SJSA1 (cell line): Measurements from ENCODE around the gene CTXN2. TPM values are rescaled to one million over a fixed set of nuclear protein-coding genes. Genes with fewer than 3 reads are reported as not detected.
A peak's percentile ranks its signal among the peaks of the same experiment; 100 is the strongest.

Experiments used
- DNase-seq, 2 experiments: peaks; one replicate each; pipeline ENCODE4 v3.0.0-alpha.2; 2015 to 2020; ENCODE audit warnings: low spot score in 2 of 2, low read depth in 1 of 2
- H3K27ac ChIP-seq: fragments of 250-450 bp; sonication (Bioruptor Pico); 2 replicates; pipeline ENCODE4 v1.5.1; 2020; ENCODE audit warnings: mild to moderate bottlenecking, moderate library complexity
- H3K27me3 ChIP-seq: fragments of 250-450 bp; sonication (Bioruptor Pico); replicated peaks from 2 replicates; pipeline ENCODE4 v1.5.1; 2020; ENCODE audit warnings: mild to moderate bottlenecking, moderate library complexity
- H3K36me3 ChIP-seq: fragments of 250-450 bp; sonication (Bioruptor Pico); 2 replicates; pipeline ENCODE4 v1.5.1; 2020; ENCODE audit warnings: mild to moderate bottlenecking
- H3K4me1 ChIP-seq: fragments of 250-450 bp; sonication (Bioruptor Pico); replicated peaks from 2 replicates; pipeline ENCODE4 v1.6.1; 2021; ENCODE audit warnings: mild to moderate bottlenecking
- H3K4me3 ChIP-seq: fragments of 250-450 bp; sonication (Bioruptor Pico); 2 replicates; pipeline ENCODE4 v1.5.1; 2020; ENCODE audit warnings: mild to moderate bottlenecking
- H3K9me3 ChIP-seq: fragments of 250-450 bp; sonication (Bioruptor Pico); replicated peaks from 2 replicates; pipeline ENCODE4 v1.5.1; 2020; ENCODE audit warnings: mild to moderate bottlenecking
- total RNA-seq: library from RNA; depleted of rRNA; stranded (reverse); fragments of >200 nt; shearing (Covaris generic); gene quantifications from 2 replicates; pipeline ENCODE4 v1.2.3, GENCODE V29; 2014; rRNA removed

Gene CTXN2
- total RNA-seq, 1 experiment from 2014 or later = not detected

GRCh38 chr15:48242535-48242934 lies 51.1 kb downstream of the CTXN2 start:
- no peaks in the 10 kb centered on the region for H3K36me3 ChIP-seq
- no peaks in the 10 kb centered on the region for H3K4me1 ChIP-seq
- no peaks in the 10 kb centered on the region for H3K9me3 ChIP-seq
- no peak overlapping the region for H3K4me3 ChIP-seq
- no peak for DNase-seq
- no peak overlapping the region for H3K27ac ChIP-seq
- H3K27me3 ChIP-seq = 0 out of 2 replicates have a peak, but pooled peaks cover 3% of the 10 kb centered on the region

- H3K4me3 ChIP-seq = no peak overlapping the region
- no peaks in the 10 kb centered on the region for H3K27me3 ChIP-seq
- no peaks in the 10 kb centered on the region for H3K36me3 ChIP-seq
- H3K9me3 ChIP-seq = no peaks in the 10 kb centered on the region
- no peak overlapping the region for H3K27ac ChIP-seq
- no peaks in the 10 kb centered on the region for H3K4me1 ChIP-seq
- no peak for DNase-seq
These were observed 53.5 kb downstream of the CTXN2 start for GRCh38 chr15:48244921-48245320.

- no peaks in the 10 kb centered on the region for H3K9me3 ChIP-seq
- H3K4me1 ChIP-seq = no peaks in the 10 kb centered on the region
- no peak overlapping the region for H3K27ac ChIP-seq
- DNase-seq = no peak
- no peaks in the 10 kb centered on the region for H3K27me3 ChIP-seq
- H3K36me3 ChIP-seq = no peaks in the 10 kb centered on the region
- H3K4me3 ChIP-seq = no peak overlapping the region
These were observed 56.9 kb downstream of the CTXN2 start for GRCh38 chr15:48248414-48248813.

- Histone ChIP-seq H3K9me3 (no peaks in the 10 kb centered on the region), H3K4me1 (no peaks in the 10 kb centered on the region), H3K27ac (no peak overlapping the region), H3K4me3 (no peak overlapping the region), H3K27me3 (no peaks in the 10 kb centered on the region), H3K36me3 (no peaks in the 10 kb centered on the region)
- DNase-seq = peak; percentile 45 to 51
These were observed 59.2 kb downstream of the CTXN2 start for GRCh38 chr15:48250640-48251076.

- Histone ChIP-seq H3K4me1 (no peaks in the 10 kb centered on the region), H3K36me3 (no peaks in the 10 kb centered on the region), H3K27ac (no peak overlapping the region), H3K9me3 (no peaks in the 10 kb centered on the region), H3K27me3 (no peaks in the 10 kb centered on the region), H3K4me3 (no peak overlapping the region)
- no peak for DNase-seq
These were observed 61.7 kb downstream of the CTXN2 start for GRCh38 chr15:48253172-48253571.

Other genes starting within 250 kb of the CTXN2 start
- gene SLC24A5, start 70.7 kb upstream of the CTXN2 start, total RNA-seq = not detected in 2 replicates
- 4.4 and 7.1 TPM in 2 replicates for gene MYEF2, start 13.4 kb upstream of the CTXN2 start, total RNA-seq
- gene SLC12A1, start 14.6 kb downstream of the CTXN2 start, total RNA-seq = not detected in 2 replicates
- gene DUT, start 139.8 kb downstream of the CTXN2 start, total RNA-seq = 114 and 178 TPM in 2 replicates